HCT116 (cell line): ENCODE data around the gene OR5K4. TPM values are rescaled to one million over a fixed set of nuclear protein-coding genes. Genes with fewer than 3 reads are reported as not detected.

Source experiments
- ATAC-seq: fragments of 200-7000 bp; cut with Tn5 transposase; 2 replicates; pipeline ENCODE4 v1.9.1; 2020; ENCODE audit warnings: mild to moderate bottlenecking, moderate library complexity
- BruUV-seq: library from RNA; stranded (reverse); fragments of 400-500 nt; replicated peaks from 2 replicates; lab custom pipeline; 2021; lab: Mats Ljungman, UMichigan
- CTCF ChIA-PET: fragments of 300-600 bp; sonication (Branson Sonifier 250); formaldehyde crosslinking; loops from one replicate; lab custom pipeline; 2021; ENCODE audit warnings: antibody characterized with exemption; lab: Charles Lee
- POLR2A ChIA-PET: fragments of 300-600, 350-600 bp; sonication (Branson Sonifier 250); formaldehyde crosslinking; loops from one replicate; lab custom pipeline; 2021; ENCODE audit warnings: antibody characterized with exemption; lab: Charles Lee
- RAD21 ChIA-PET, 2 experiments: fragments of 300-600 bp; sonication (Branson Sonifier 250); formaldehyde crosslinking; loops; one replicate each; lab custom pipeline; 2023; ENCODE audit warnings: low total read pairs in 2 of 2; ENCODE audit not compliant: uncharacterized antibody in 2 of 2, unreplicated experiment in 2 of 2, low non-redundant PET in 1 of 2; lab: Charles Lee
- DNase-seq: peaks from one replicate; pipeline ENCODE4 v3.0.0-alpha.2; 2010; ENCODE audit warnings: low read depth, low spot score
- H2AFZ ChIP-seq: fragments of 200-600 bp; shearing (Covaris generic), sonication (generic); 2 replicates; pipeline ENCODE4 v1.6.1; 2017; ENCODE audit warnings: low read depth, mixed run types, mixed read lengths, antibody characterized with exemption, low read length; ENCODE audit not compliant: poor library complexity, severe bottlenecking
- H3K27ac ChIP-seq: 2 replicates; pipeline ENCODE4 v1.5.1; 2012; ENCODE audit warnings: low read depth, low read length
- H3K27me3 ChIP-seq: fragments of 200-600 bp; sonication (generic); 2 replicates; pipeline ENCODE4 v1.6.1; 2016; ENCODE audit warnings: mixed run types, low read length, mixed read lengths; ENCODE audit not compliant: insufficient read depth
- H3K36me3 ChIP-seq, 2 experiments: fragments of 200-500 bp in 1 of 2; fragments of 200-600 bp in 1 of 2; sonication (Bioruptor generic) in 1 of 2; sonication (generic) in 1 of 2; 2 replicates each; pipeline versions ENCODE4 v1.5.1 to v1.6.1; 2014 to 2016; ENCODE audit warnings: low read length in 2 of 2, inconsistent platforms in 1 of 2, mixed read lengths in 1 of 2, mixed run types in 1 of 2; ENCODE audit not compliant: insufficient read depth in 2 of 2, control insufficient read depth in 1 of 2
- H3K4me1 ChIP-seq, 2 experiments: fragments of 200-600 bp in 1 of 2; sonication (generic) in 1 of 2; 2 replicates each; pipeline versions ENCODE4 v1.5.1 to v1.6.1; 2012 to 2017; ENCODE audit warnings: low read length in 2 of 2, inconsistent platforms in 1 of 2, mild to moderate bottlenecking in 1 of 2, mixed read lengths in 1 of 2, mixed run types in 1 of 2, moderate library complexity in 1 of 2; ENCODE audit not compliant: insufficient read depth in 2 of 2, control insufficient read depth in 1 of 2
- H3K4me2 ChIP-seq: fragments of 200-600 bp; sonication (generic); 2 replicates; pipeline ENCODE4 v1.6.1; 2017; ENCODE audit warnings: mixed run types, low read length, mixed read lengths
- H3K4me3 ChIP-seq, 2 experiments: fragments of 200-600 bp in 1 of 2; sonication (generic) in 1 of 2; replicated peaks in 1 of 2; 2 replicates each; pipeline ENCODE4 v1.5.1; 2011 to 2016; ENCODE audit warnings: low read length in 2 of 2, control low read depth in 1 of 2, low read depth in 1 of 2, mild to moderate bottlenecking in 1 of 2, mixed read lengths in 1 of 2, mixed run types in 1 of 2
- H3K79me2 ChIP-seq: fragments of 200-600 bp; sonication (generic); 2 replicates; pipeline ENCODE4 v1.6.1; 2017; ENCODE audit warnings: mild to moderate bottlenecking, mixed run types, low read length, moderate library complexity, mixed read lengths; ENCODE audit not compliant: insufficient read depth
- H3K9ac ChIP-seq: fragments of 200-600 bp; sonication (generic); 2 replicates; pipeline ENCODE4 v1.6.1; 2016; ENCODE audit warnings: low read length, mixed read lengths
- H3K9me2 ChIP-seq: fragments of 200-600 bp; sonication (generic), shearing (Covaris generic); 2 replicates; pipeline ENCODE4 v1.6.1; 2017; ENCODE audit warnings: mixed run types, mild to moderate bottlenecking, moderate library complexity; ENCODE audit not compliant: insufficient read depth
- H3K9me3 ChIP-seq, 2 experiments: fragments of 200-500 bp in 1 of 2; fragments of 200-600 bp in 1 of 2; sonication (Bioruptor generic) in 1 of 2; sonication (generic) in 1 of 2; 2 replicates each; pipeline ENCODE4 v1.6.1; 2014 to 2017; ENCODE audit warnings: low read length in 2 of 2, mixed read lengths in 2 of 2, inconsistent platforms in 1 of 2, low read depth in 1 of 2, mild to moderate bottlenecking in 1 of 2, mixed run types in 1 of 2, moderate library complexity in 1 of 2; ENCODE audit not compliant: control insufficient read depth in 1 of 2, insufficient read depth in 1 of 2
- H4K20me1 ChIP-seq: fragments of 200-600 bp; sonication (generic), shearing (Covaris generic); 2 replicates; pipeline ENCODE4 v1.6.1; 2017; ENCODE audit warnings: mixed run types, mild to moderate bottlenecking, moderate library complexity; ENCODE audit not compliant: insufficient read depth
- CBX3 ChIP-seq: IDR thresholded peaks from 2 replicates; pipeline ENCODE4 v1.6.1; 2012; ENCODE audit warnings: low read depth
- EGR1 ChIP-seq: IDR thresholded peaks from 2 replicates; pipeline ENCODE4 v1.6.1; 2012; ENCODE audit warnings: low read depth
- ELF1 ChIP-seq: IDR thresholded peaks from 2 replicates; pipeline ENCODE4 v1.6.1; 2012; ENCODE audit warnings: low read depth, borderline replicate concordance
- EZH2 ChIP-seq: fragments of 200-600 bp; sonication (generic); IDR thresholded peaks from 2 replicates; pipeline ENCODE4 v1.6.1; 2017; ENCODE audit warnings: antibody characterized with exemption, mixed run types
- JUND ChIP-seq: IDR thresholded peaks from 2 replicates; pipeline ENCODE4 v1.6.1; 2012
- POLR2A ChIP-seq: IDR thresholded peaks from 2 replicates; pipeline ENCODE4 v1.7.0; 2011; ENCODE audit warnings: borderline replicate concordance; ENCODE audit not compliant: insufficient read depth, insufficient read length; ENCODE audit errors: extremely low read depth
- RAD21 ChIP-seq: IDR thresholded peaks from 2 replicates; pipeline ENCODE4 v1.6.1; 2012; ENCODE audit warnings: low read depth, mild to moderate bottlenecking
- SIN3A ChIP-seq: IDR thresholded peaks from 2 replicates; pipeline ENCODE4 v1.6.1; 2012; ENCODE audit warnings: low read depth
- SP1 ChIP-seq: IDR thresholded peaks from 2 replicates; pipeline ENCODE4 v1.6.1; 2012; ENCODE audit warnings: low read depth
- TCF7L2 ChIP-seq: IDR thresholded peaks from 2 replicates; pipeline ENCODE4 v1.7.0; 2011; ENCODE audit warnings: borderline replicate concordance, inconsistent platforms; ENCODE audit not compliant: insufficient read depth, insufficient read length; ENCODE audit errors: extremely low read depth
- ZBTB33 ChIP-seq: IDR thresholded peaks from 2 replicates; pipeline ENCODE4 v1.6.1; 2011; ENCODE audit warnings: mild to moderate bottlenecking, low read length, moderate library complexity; ENCODE audit not compliant: insufficient replicate concordance; ENCODE audit errors: extremely low read depth
- ZNF274 ChIP-seq: fragments of 200-500 bp; sonication (Bioruptor generic); IDR thresholded peaks from 2 replicates; pipeline ENCODE4 v1.6.1; 2014; ENCODE audit warnings: mild to moderate bottlenecking, low read depth, low read length, inconsistent platforms
- intact Hi-C: fragments of 100-400 bp; cut with micrococcal nuclease; formaldehyde crosslinking; loops from 2 replicates; pipeline ENCODE4 v1.10.0; 2022
- total RNA-seq: library from RNA; stranded (reverse); gene quantifications from one replicate; pipeline ENCODE4 v1.2.1, GENCODE V29; 2021; ENCODE audit not compliant: unreplicated experiment
- TF ChIP-seq, protein P1 (sequence below): IDR thresholded peaks from 2 replicates; pipeline ENCODE4 v1.6.1; 2012; ENCODE audit warnings: low read depth
- TF ChIP-seq, protein P2 (sequence below): IDR thresholded peaks from 2 replicates; pipeline ENCODE4 v1.6.1; 2012
- TF ChIP-seq, protein P3 (sequence below), 3 experiments: fragments of 200-600 bp in 1 of 3; sonication (generic) in 1 of 3; IDR thresholded peaks in 2 of 3; conservative IDR thresholded peaks in 1 of 3; 2 replicates each; pipeline ENCODE4 v1.5.1; 2012 to 2017; ENCODE audit warnings: low read depth in 2 of 3, low read length in 2 of 3, antibody characterized with exemption in 1 of 3, borderline replicate concordance in 1 of 3, control low read depth in 1 of 3, mild to moderate bottlenecking in 1 of 3, mixed read lengths in 1 of 3, mixed run types in 1 of 3, moderate library complexity in 1 of 3; ENCODE audit not compliant: insufficient read depth in 1 of 3

OR5K4 gene
- total RNA-seq, 1 experiment from 2014 or later: not detected

GRCh38 chr3:98398513-98398912 lies 44.9 kb downstream of the OR5K4 start:
- DNase-seq (no peak), ATAC-seq (no peak)
- H3K9me2 ChIP-seq: no peaks in the 10 kb centered on the region
- no peaks in the 10 kb centered on the region for H3K27me3 ChIP-seq
- no peaks in the 10 kb centered on the region for H4K20me1 ChIP-seq
- ChIA-PET CTCF (no interaction called here), RAD21 (no interaction called here), POLR2A (no interaction called here)
- no peak for TF ChIP-seq ELF1
- no peak for TF ChIP-seq SP1
- no peak for TF ChIP-seq CBX3
- TF ChIP-seq ZNF274: no peak
- TF ChIP-seq, protein P1, sequence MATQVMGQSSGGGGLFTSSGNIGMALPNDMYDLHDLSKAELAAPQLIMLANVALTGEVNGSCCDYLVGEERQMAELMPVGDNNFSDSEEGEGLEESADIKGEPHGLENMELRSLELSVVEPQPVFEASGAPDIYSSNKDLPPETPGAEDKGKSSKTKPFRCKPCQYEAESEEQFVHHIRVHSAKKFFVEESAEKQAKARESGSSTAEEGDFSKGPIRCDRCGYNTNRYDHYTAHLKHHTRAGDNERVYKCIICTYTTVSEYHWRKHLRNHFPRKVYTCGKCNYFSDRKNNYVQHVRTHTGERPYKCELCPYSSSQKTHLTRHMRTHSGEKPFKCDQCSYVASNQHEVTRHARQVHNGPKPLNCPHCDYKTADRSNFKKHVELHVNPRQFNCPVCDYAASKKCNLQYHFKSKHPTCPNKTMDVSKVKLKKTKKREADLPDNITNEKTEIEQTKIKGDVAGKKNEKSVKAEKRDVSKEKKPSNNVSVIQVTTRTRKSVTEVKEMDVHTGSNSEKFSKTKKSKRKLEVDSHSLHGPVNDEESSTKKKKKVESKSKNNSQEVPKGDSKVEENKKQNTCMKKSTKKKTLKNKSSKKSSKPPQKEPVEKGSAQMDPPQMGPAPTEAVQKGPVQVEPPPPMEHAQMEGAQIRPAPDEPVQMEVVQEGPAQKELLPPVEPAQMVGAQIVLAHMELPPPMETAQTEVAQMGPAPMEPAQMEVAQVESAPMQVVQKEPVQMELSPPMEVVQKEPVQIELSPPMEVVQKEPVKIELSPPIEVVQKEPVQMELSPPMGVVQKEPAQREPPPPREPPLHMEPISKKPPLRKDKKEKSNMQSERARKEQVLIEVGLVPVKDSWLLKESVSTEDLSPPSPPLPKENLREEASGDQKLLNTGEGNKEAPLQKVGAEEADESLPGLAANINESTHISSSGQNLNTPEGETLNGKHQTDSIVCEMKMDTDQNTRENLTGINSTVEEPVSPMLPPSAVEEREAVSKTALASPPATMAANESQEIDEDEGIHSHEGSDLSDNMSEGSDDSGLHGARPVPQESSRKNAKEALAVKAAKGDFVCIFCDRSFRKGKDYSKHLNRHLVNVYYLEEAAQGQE: no peak
- no peak for TF ChIP-seq TCF7L2
- TF ChIP-seq POLR2A: no peak
- no peak for TF ChIP-seq EZH2
- TF ChIP-seq, protein P2, sequence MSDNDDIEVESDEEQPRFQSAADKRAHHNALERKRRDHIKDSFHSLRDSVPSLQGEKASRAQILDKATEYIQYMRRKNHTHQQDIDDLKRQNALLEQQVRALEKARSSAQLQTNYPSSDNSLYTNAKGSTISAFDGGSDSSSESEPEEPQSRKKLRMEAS: no peak
- TF ChIP-seq RAD21: no peak
- TF ChIP-seq, protein P3, sequence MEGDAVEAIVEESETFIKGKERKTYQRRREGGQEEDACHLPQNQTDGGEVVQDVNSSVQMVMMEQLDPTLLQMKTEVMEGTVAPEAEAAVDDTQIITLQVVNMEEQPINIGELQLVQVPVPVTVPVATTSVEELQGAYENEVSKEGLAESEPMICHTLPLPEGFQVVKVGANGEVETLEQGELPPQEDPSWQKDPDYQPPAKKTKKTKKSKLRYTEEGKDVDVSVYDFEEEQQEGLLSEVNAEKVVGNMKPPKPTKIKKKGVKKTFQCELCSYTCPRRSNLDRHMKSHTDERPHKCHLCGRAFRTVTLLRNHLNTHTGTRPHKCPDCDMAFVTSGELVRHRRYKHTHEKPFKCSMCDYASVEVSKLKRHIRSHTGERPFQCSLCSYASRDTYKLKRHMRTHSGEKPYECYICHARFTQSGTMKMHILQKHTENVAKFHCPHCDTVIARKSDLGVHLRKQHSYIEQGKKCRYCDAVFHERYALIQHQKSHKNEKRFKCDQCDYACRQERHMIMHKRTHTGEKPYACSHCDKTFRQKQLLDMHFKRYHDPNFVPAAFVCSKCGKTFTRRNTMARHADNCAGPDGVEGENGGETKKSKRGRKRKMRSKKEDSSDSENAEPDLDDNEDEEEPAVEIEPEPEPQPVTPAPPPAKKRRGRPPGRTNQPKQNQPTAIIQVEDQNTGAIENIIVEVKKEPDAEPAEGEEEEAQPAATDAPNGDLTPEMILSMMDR (IDR thresholded peaks at IDR 0.05 in 2 of 3, conservative IDR thresholded peaks at IDR 0.05 in 1 of 3; ENCODE audit: borderline replicate concordance in 1 of 3, insufficient read depth in 1 of 3, low read depth in 2 of 3, low read length in 2 of 3): no peak
- no peak for TF ChIP-seq SIN3A
- no peak for TF ChIP-seq JUND
- no peak for TF ChIP-seq EGR1
- no peak for TF ChIP-seq ZBTB33
- H3K4me1 ChIP-seq: no peaks in the 10 kb centered on the region
- no peak overlapping the region for H3K27ac ChIP-seq
- H3K79me2 ChIP-seq: no peaks in the 10 kb centered on the region
- intact Hi-C loops: no loop called here
- no peak overlapping the region for H3K4me3 ChIP-seq
- no peak overlapping the region for H2AFZ ChIP-seq
- no peak overlapping the region for H3K4me2 ChIP-seq
- H3K36me3 ChIP-seq: no peaks in the 10 kb centered on the region
- BruUV-seq: no TSS peak
- H3K9ac ChIP-seq: no peak overlapping the region
- peaks cover 0 to 4% of the 10 kb centered on the region in 2 experiments; a peak in 1 of 4 replicates for H3K9me3 ChIP-seq
